GM12875 (cell line): ENCODE results near the gene NCL.
"Not testable (repeated sequence)": the region's sequence is repeated elsewhere in the genome, so short reads cannot be mapped to it uniquely, and the experiment has no call there.

Source experiments
- H3K4me3 ChIP-seq: one replicate; pipeline ENCODE4 v1.5.1; 2011; ENCODE audit warnings: low read depth, low read length, control low read depth
- TF ChIP-seq, protein P1 (sequence below): IDR thresholded peaks from 2 replicates; pipeline ENCODE4 v1.5.1; 2011; ENCODE audit warnings: low read depth, mild to moderate bottlenecking, control low read depth, inconsistent platforms, low read length, moderate library complexity, borderline replicate concordance; ENCODE audit not compliant: insufficient read depth

The NCL gene

DNA sequence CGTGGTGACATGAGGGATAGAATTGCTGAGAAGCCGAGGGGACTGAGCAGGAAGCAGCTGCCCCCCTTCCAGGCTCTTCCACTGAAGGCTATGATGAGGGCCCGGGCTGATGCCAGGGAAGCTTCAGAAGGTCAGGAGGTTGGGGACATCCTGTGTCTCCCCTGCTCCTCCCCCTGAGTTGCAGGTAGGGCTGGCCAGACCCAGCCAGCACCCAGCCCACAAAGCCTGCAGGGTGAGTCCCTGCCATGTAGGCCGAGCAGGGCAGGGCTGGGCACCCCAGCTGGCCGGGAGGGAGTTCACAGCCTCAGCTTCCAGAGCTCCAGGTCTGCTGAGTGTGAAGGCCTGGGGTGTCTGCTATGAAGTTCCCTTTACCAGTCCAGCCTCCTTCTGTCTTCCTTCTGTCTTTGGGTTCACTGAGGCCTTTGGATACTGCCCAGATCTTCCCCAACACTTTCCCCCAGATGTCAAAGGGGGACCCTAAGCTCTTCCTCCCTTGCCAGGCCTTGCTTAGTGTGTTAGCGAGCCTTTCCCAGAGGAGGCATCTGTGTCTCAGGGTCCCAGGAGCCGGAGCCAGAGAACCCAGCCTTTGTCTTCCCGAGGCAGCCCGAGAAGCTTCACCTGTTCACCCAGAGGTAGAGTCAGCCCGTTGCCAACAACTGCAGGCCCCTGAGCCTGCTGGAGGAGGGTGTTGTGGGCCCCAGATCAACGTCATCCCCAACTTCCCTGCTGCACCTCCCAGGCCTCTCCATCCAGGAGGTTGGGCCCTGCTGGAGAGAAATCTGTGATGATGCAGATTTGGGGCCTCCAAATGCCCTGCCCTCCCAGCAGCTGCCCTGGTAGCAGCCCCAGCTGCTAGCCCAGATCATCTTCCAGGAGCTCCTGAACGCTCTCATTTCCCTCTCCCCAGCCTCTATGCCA, 3.6 kb upstream of the NCL start:
- no peak overlapping the region for H3K4me3 ChIP-seq
- TF ChIP-seq, protein P1, sequence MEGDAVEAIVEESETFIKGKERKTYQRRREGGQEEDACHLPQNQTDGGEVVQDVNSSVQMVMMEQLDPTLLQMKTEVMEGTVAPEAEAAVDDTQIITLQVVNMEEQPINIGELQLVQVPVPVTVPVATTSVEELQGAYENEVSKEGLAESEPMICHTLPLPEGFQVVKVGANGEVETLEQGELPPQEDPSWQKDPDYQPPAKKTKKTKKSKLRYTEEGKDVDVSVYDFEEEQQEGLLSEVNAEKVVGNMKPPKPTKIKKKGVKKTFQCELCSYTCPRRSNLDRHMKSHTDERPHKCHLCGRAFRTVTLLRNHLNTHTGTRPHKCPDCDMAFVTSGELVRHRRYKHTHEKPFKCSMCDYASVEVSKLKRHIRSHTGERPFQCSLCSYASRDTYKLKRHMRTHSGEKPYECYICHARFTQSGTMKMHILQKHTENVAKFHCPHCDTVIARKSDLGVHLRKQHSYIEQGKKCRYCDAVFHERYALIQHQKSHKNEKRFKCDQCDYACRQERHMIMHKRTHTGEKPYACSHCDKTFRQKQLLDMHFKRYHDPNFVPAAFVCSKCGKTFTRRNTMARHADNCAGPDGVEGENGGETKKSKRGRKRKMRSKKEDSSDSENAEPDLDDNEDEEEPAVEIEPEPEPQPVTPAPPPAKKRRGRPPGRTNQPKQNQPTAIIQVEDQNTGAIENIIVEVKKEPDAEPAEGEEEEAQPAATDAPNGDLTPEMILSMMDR: no peak

DNA sequence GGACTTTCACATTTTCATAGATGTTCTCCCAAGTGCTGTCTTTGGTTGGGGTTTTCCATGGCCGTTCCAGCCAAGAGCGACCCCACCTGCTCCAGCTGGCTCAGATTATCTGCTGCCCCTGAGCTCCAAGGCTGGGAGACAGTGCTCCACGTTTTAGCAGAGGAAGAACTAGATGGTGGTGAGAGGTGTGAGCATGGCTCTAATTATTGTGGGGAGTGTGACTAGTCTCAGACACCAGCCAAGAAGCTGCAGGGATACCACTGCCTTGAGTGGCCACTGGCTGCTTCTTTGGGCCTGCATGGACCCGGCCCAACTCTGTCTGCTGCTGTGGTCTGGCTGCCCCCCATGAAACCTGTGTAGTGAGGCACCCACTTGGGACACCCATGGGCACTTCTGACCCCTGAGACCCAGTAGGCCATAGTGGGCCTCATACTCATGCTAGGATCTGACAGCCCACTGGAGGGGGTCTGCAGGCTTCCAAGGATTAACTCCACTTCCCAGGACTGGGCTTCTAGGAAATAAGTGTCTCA, 2.8 kb upstream of the NCL start:
- H3K4me3 ChIP-seq: no peak overlapping the region
- TF ChIP-seq, protein P1: no peak

DNA sequence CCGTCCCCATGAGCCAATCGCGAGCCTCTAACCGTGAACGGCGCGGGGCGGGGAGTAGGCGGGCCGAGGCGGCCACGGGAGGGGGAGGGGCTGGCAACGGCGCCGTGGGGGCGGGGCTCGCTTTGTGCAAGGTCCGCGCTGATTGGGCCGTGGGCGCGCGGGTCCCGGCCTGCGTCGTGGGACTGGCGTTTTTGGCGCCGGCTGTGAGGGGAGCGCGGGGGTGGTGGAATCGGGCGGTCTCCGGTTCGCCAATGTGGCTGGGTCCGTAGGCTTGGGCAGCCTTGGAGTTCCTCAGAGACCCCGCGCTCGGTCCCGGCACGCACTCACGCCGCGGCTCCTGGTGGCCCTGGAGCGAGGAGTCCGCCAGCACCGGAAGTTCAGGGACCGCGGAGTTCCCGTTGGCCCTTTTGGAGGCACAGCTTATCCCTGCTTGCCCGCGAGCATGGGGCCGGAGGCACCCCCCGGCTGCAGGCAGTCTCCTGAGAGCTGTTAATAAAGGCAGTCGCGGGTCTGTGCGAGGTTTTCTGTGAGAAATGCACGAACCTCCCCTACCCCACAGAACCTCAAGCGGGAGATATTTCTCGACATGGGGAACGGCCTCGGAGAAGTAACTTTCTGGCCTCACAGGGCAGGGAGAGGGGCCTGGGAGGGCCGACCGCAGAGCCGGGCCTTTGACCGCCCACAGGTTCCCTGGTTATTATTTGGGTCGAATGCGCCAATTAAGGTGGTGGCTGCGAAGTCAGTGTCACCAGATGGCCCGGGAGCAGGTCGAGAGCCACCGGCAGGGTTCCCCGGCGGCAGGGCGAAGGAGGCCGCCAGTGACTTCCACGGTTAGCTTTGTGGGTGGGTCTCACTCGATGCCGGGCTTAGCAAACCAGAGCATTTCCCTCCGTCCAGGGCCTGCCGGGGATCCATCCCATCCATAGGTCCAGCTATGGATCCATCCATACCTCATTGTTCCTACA, 574 bp upstream of the NCL start:
- peak overlapping the region; percentile 89 for H3K4me3 ChIP-seq
- TF ChIP-seq, protein P1: no peak

DNA sequence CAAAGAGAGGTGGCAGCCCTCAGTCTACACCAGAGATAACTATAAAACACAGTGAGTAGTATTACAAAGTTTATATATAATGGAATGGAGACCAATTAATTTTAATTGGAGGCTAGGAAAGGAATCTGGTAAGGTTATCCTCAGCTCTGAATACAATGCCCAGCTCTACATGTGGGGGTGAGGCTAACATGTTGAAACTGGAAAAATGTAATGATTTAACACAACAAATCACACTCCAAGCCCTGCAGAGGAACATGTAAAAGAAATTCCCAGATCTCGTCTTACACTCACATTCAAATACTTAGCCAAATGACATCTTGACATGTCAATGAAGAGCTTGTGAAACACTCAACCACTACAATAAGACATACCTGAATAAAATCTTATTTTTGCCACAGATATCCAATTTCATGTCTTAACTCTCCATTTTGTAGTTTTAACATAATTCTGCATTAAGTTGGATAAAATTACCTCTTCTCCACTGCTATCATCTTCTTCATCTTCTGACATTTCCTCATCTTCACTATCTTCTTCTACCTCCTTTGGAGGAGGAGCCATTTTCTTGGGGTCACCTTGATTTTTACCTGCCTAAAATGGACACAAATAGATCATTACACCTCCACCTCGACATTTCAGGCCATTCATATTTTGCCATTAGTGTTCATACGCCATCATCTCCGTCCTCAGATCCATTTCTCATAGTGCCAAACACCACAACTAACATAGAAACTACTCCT, 1.4 kb downstream of the NCL start:
- peak overlapping the region; percentile 99 for H3K4me3 ChIP-seq
- TF ChIP-seq, protein P1: no peak

DNA sequence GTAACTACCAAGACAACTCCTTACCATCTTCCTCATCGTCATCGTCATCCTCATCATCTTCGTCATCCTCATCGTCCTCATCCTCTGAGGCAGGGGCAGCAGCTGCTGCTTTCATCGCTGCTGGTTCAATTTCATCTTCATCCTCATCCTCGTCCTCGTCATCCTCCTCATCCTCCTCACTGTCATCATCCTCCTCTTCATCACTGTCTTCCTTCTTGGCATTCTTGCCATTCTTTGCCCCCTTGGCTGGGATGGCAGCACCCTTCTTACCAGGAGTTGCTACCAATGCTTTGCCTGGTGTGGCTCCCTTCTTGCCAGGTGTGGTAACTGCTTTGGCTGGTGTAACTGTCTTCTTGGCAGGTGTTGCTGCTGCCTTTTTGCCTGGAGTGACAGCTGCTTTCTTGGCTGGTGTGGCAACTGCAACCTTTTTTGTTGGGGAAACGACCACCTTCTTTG, 2.7 kb downstream of the NCL start:
- H3K4me3 ChIP-seq: no peak overlapping the region
- TF ChIP-seq, protein P1: no peak

DNA sequence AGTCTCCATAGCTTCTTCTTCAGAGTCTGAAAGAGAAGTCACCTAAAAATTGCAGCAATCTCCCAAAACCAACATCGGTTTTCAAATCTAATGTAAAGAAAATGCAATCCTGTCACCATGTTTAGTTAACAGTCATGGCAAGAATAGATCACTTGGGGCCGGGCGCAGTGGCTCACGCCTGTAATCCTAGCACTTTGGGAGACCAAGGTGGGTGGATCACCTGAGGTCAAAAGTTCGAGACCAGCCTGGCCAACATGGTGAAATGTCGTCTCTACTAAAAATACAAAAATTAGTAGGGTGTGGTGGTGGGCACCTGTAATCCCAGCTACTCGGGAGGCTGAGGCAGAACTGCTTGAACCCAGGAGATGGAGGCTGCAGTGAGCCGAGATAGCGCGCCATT, 3.4 kb downstream of the NCL start:
- not testable (repeated sequence) for H3K4me3 ChIP-seq
